H1 (cell line): ENCODE results near the gene RIPPLY2. TPM values are rescaled to one million over a fixed set of nuclear protein-coding genes. Genes with fewer than 3 reads are reported as not detected.

Source experiments
- CTBP2 ChIP-seq: IDR thresholded peaks from 2 replicates; pipeline ENCODE4 v1.7.0; 2011; ENCODE audit warnings: borderline replicate concordance, mild to moderate bottlenecking, moderate library complexity, mixed read lengths, low read length; ENCODE audit not compliant: insufficient read depth, insufficient read length
- EGR1 ChIP-seq: IDR thresholded peaks from 2 replicates; pipeline ENCODE4 v1.6.1; 2011; ENCODE audit warnings: low read depth, low read length, borderline replicate concordance
- GTF2F1 ChIP-seq: IDR thresholded peaks from 2 replicates; pipeline ENCODE4 v1.6.1; 2012; ENCODE audit warnings: low read depth, low read length, improper control_type of control experiment, borderline replicate concordance
- JUND ChIP-seq: IDR thresholded peaks from 2 replicates; pipeline ENCODE4 v1.6.1; 2011; ENCODE audit warnings: mild to moderate bottlenecking, improper control_type of control experiment, low read length
- RXRA ChIP-seq: IDR thresholded peaks from 2 replicates; pipeline ENCODE4 v1.6.1; 2011; ENCODE audit warnings: low read depth, mild to moderate bottlenecking, low read length, moderate library complexity; ENCODE audit not compliant: insufficient read depth
- SIX5 ChIP-seq: IDR thresholded peaks from 2 replicates; pipeline ENCODE4 v1.6.1; 2011; ENCODE audit warnings: mild to moderate bottlenecking, low read depth, low read length
- polyA plus RNA-seq, 7 experiments: library from polyadenylated mRNA; depleted of rRNA in 3 of 7; stranded (reverse) in 5 of 7; unstranded in 2 of 7; fragments of >200 nt in 5 of 7; fragments of 200-250 nt in 2 of 7; gene quantifications; 1 replicate in 5 of 7; 2 replicates in 1 of 7; 4 replicates in 1 of 7; pipeline versions ENCODE4 v1.2.1 to v1.2.3, GENCODE V29; 2011 to 2013; ENCODE audit warnings: missing spikeins in 2 of 7, mixed read lengths in 2 of 7
- total RNA-seq: library from RNA; stranded (reverse); fragmentation: NEBNext Ultra II Directional; extraction: Animal tissue kit (Norgen Biotek cat#: 25700); gene quantifications from 2 replicates; pipeline ENCODE4 v1.2.1, GENCODE V29; 2021

Gene RIPPLY2
- total and polyA plus RNA-seq, 2 of the 8 experiments (the other 6 are each of a cell fraction or from before 2014, with no cell fraction given): 0.74 to 1.5 TPM

DNA sequence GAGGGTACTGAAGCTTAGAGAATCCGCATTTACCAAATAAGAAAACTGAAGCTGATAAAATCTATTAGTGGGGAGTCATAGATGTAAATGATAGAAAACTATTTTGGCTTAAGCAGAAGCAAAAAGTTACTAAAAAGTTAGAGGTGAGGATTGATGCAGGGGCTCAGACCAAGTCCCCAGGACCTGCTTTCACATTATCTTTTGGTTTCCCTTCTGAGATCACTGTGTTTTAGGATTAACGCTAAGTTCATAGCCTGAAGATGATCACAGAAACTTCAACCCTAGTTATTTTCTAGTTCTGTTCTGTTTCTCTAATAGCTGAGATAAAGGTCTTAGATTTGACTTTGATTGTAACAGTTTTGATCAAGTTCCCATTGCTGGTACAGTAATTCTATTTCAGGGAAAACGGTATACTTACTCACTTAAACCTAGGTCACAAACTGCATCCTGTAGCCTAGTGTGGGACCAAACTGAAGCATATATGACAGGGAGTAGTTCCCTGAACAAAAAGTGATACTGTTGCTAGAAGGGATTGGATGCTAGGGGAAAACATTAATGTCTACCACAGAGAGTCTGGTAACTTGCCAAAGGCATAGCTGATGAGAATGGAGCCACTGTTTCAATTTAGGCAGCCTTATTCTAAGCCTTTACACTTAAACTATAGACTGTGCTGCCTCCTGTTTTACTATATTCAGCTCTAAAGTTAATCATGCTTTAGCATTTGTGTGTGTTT lies 19.4 kb downstream of the RIPPLY2 start (continued):
- TF ChIP-seq EGR1: no peak
- no peak for TF ChIP-seq JUND
- no peak for TF ChIP-seq RXRA
- TF ChIP-seq CTBP2: no peak
- TF ChIP-seq GTF2F1: no peak
- no peak for TF ChIP-seq SIX5
